C4-2B (cell line): ENCODE data around the gene CLK4.

Experiments
- ZFX ChIP-seq: fragments of 450-650 bp; IDR thresholded peaks from 2 replicates; pipeline ENCODE4 v1.6.1; 2017
- TF ChIP-seq, protein P1 (sequence below): fragments of 450-650 bp; conservative IDR thresholded peaks from 2 replicates; pipeline ENCODE4 v1.5.1; 2017; ENCODE audit warnings: mild to moderate bottlenecking

DNA sequence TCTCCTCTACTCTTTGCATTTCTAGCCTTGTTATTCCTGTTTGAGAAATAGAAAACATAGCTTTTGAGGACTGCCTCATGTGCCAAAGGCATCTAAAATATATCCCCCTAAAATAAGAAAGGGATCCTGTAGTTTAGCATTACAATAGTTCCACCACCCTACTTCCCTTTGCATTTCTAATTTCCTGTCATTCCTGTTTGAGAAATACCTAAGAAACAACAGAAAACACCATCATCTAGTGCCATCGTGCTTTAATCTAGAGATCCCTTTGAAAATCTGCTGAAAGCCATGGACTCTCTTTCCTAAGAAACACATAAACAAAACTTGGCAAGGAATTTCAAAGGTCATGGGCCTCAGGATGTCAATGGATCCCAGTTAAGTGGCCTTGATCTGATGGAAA, 7.5 kb downstream of the CLK4 start:
- TF ChIP-seq, protein P1, sequence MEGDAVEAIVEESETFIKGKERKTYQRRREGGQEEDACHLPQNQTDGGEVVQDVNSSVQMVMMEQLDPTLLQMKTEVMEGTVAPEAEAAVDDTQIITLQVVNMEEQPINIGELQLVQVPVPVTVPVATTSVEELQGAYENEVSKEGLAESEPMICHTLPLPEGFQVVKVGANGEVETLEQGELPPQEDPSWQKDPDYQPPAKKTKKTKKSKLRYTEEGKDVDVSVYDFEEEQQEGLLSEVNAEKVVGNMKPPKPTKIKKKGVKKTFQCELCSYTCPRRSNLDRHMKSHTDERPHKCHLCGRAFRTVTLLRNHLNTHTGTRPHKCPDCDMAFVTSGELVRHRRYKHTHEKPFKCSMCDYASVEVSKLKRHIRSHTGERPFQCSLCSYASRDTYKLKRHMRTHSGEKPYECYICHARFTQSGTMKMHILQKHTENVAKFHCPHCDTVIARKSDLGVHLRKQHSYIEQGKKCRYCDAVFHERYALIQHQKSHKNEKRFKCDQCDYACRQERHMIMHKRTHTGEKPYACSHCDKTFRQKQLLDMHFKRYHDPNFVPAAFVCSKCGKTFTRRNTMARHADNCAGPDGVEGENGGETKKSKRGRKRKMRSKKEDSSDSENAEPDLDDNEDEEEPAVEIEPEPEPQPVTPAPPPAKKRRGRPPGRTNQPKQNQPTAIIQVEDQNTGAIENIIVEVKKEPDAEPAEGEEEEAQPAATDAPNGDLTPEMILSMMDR, result no peak
- TF ChIP-seq ZFX, result no peak
